GM13976 (cell line): ENCODE data around the gene ELOVL2.
A peak's percentile ranks its signal among the peaks of the same experiment; 100 is the strongest.

Experiments
- DNase-seq: peaks from one replicate; pipeline ENCODE4 v3.0.0; 2012; ENCODE audit warnings: low spot score
- CTCF ChIP-seq: IDR thresholded peaks from 2 replicates; pipeline ENCODE4 v1.5.1; 2012; ENCODE audit warnings: borderline replicate concordance, mild to moderate bottlenecking; ENCODE audit not compliant: insufficient read depth; ENCODE audit errors: extremely low read depth, missing control alignments, control extremely low read depth
- in situ Hi-C: fragments of 300-500 bp; cut with MboI; formaldehyde crosslinking; loops from one replicate; pipeline ENCODE4 v1.12.0; 2022; ENCODE audit warnings: low sequenced_read_pairs, mixed read lengths, inconsistent platforms; ENCODE audit not compliant: unreplicated experiment

ELOVL2 gene

DNA sequence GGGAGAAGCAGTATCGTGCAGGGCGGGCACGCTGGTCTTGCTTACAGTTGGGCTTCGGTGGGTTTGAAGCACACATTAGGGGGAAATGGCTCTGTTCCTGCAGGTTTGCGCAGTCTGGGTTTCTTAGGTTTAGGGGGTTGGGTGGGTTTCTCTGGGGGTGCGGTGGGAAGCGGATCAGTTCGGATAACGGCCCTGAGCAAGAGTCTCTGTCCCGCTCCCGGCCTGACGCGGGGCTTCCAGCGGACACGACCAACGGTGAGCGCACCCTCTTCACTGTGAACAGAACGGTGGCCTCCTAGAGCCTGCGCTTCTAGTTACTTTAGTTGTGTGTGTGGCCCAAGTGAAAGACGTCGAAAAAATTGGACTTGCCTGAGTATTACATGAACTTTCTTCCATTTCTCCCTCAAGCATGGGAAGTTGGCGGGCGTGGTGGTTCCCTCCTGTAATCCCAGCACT is 635 bp upstream of the ELOVL2 start:
- in situ Hi-C loops = no loop called here
- DNase-seq = no peak
- TF ChIP-seq CTCF = no peak

- in situ Hi-C loops = no loop called here
- DNase-seq = peak; percentile 37
These were observed 636 bp downstream of the ELOVL2 start for GRCh38 chr6:11043378-11043960.

GRCh38 chr6:11042750-11043377 is 1.2 kb downstream of the ELOVL2 start:
- no peak for TF ChIP-seq CTCF
- DNase-seq = peak; percentile 22
- in situ Hi-C loops = no loop called here

More at GRCh38 chr6:11043378-11043960, 636 bp downstream of the ELOVL2 start:
- TF ChIP-seq CTCF = no peak

GRCh38 chr6:11042025-11042749 is 1.9 kb downstream of the ELOVL2 start:
- in situ Hi-C loops = no loop called here
- no peak for DNase-seq

DNA sequence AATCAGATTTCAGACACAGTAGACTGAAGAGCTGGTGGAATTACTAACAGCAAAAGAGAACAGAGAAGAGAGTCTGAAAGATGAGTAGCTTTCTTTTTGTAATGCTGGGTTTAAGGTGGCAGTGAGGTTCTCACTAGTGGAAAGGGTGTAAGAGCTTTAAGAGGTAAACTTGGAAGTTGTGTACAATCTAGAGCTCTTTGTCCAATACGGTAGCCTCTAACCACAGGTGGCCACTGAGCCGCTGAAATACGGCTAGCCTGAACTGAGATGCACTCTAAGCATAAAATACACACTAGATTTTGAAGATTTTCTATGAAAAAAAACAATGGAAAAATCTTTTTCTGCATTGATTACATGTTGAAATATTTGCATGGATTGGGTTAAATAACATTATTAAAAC is 4.0 kb downstream of the ELOVL2 start:
- TF ChIP-seq CTCF = no peak
- in situ Hi-C loops = no loop called here
- DNase-seq = no peak

More at GRCh38 chr6:11042025-11042749, 1.9 kb downstream of the ELOVL2 start:
- TF ChIP-seq CTCF = no peak

- in situ Hi-C loops = no loop called here
- TF ChIP-seq CTCF = no peak
- no peak for DNase-seq
These were observed 5.1 kb downstream of the ELOVL2 start for GRCh38 chr6:11039040-11039439.
